IPS-NIHi7 (cell line): ENCODE results near the gene MMRN1.
A peak's percentile ranks its signal among the peaks of the same experiment; 100 is the strongest.

ENCODE experiments used
- DNase-seq: peaks from one replicate; pipeline ENCODE4 v3.0.0; 2012; ENCODE audit warnings: mixed read lengths; ENCODE audit errors: extremely low spot score

The MMRN1 gene

GRCh38 chr4:89913623-89914022 lies 19.0 kb downstream of the MMRN1 start:
- no peak for DNase-seq

GRCh38 chr4:89914609-89915550 lies 20.2 kb downstream of the MMRN1 start:
- DNase-seq: no peak

- no peak for DNase-seq
Observed at GRCh38 chr4:89915937-89916336, 21.3 kb downstream of the MMRN1 start.

GRCh38 chr4:89922848-89923416 lies 28.3 kb downstream of the MMRN1 start:
- DNase-seq: no peak

GRCh38 chr4:89928838-89929237 lies 34.2 kb downstream of the MMRN1 start:
- no peak for DNase-seq

GRCh38 chr4:89929425-89930159 lies 34.9 kb downstream of the MMRN1 start:
- no peak for DNase-seq

GRCh38 chr4:89939546-89939945 lies 44.9 kb downstream of the MMRN1 start:
- DNase-seq: no peak

GRCh38 chr4:89939994-89940393 lies 45.3 kb downstream of the MMRN1 start:
- DNase-seq: no peak

GRCh38 chr4:89942811-89943210 lies 48.2 kb downstream of the MMRN1 start:
- DNase-seq: no peak

GRCh38 chr4:89949782-89950387 lies 55.2 kb downstream of the MMRN1 start:
- peak; percentile 20 for DNase-seq

GRCh38 chr4:89952458-89952857 lies 57.8 kb downstream of the MMRN1 start:
- no peak for DNase-seq

GRCh38 chr4:89954906-89955695 lies 60.4 kb downstream of the MMRN1 start:
- DNase-seq: no peak

GRCh38 chr4:89957046-89957926 lies 62.6 kb downstream of the MMRN1 start:
- peak; percentile 12 for DNase-seq

GRCh38 chr4:89981789-89982334 lies 87.2 kb downstream of the MMRN1 start:
- no peak for DNase-seq

- no peak for DNase-seq
Observed at GRCh38 chr4:89988268-89988667, 93.6 kb downstream of the MMRN1 start.

- DNase-seq: no peak
Observed at GRCh38 chr4:89992744-89993143, 98.1 kb downstream of the MMRN1 start.

- no peak for DNase-seq
Observed at GRCh38 chr4:89994176-89994873, 99.7 kb downstream of the MMRN1 start.

GRCh38 chr4:89995006-89995405 lies 100.4 kb downstream of the MMRN1 start:
- no peak for DNase-seq

- no peak for DNase-seq
Observed at GRCh38 chr4:89995814-89996213, 101.2 kb downstream of the MMRN1 start.
